Loucy (cell line): ENCODE measurements around the gene NXNL1.

Source experiments
- H2AFZ ChIP-seq: fragments of 200-600 bp; sonication (generic); 2 replicates; pipeline ENCODE4 v1.6.0; 2016; ENCODE audit warnings: antibody characterized with exemption, mild to moderate bottlenecking, low read length, moderate library complexity
- H3F3A ChIP-seq: fragments of 200-600 bp; 2 replicates; pipeline ENCODE4 v1.6.0; 2016; ENCODE audit warnings: antibody characterized with exemption, low read depth, mild to moderate bottlenecking
- H3K27me3 ChIP-seq: fragments of 200-600 bp; sonication (generic); 2 replicates; pipeline ENCODE4 v1.6.1; 2014; ENCODE audit warnings: low read length, mild to moderate bottlenecking; ENCODE audit not compliant: insufficient read depth, poor library complexity, severe bottlenecking
- H3K36me3 ChIP-seq: fragments of 200-600 bp; sonication (generic); 2 replicates; pipeline ENCODE4 v1.6.1; 2016; ENCODE audit warnings: low read length; ENCODE audit not compliant: insufficient read depth
- H3K4me1 ChIP-seq: fragments of 200-600 bp; sonication (generic); 2 replicates; pipeline ENCODE4 v1.5.1; 2014; ENCODE audit warnings: low read length, mild to moderate bottlenecking; ENCODE audit not compliant: insufficient read depth, poor library complexity, severe bottlenecking
- H3K4me2 ChIP-seq: fragments of 200-600 bp; sonication (generic); 2 replicates; pipeline ENCODE4 v1.6.0; 2014; ENCODE audit warnings: antibody characterized with exemption, low read length, low read depth, mild to moderate bottlenecking; ENCODE audit not compliant: poor library complexity, severe bottlenecking
- H3K4me3 ChIP-seq: fragments of 200-600 bp; sonication (generic); 2 replicates; pipeline ENCODE4 v1.5.1; 2014; ENCODE audit warnings: low read length, mild to moderate bottlenecking, mixed read lengths; ENCODE audit not compliant: poor library complexity, severe bottlenecking
- H3K79me2 ChIP-seq: fragments of 200-600 bp; sonication (generic); 2 replicates; pipeline ENCODE4 v1.6.1; 2014; ENCODE audit warnings: low read length; ENCODE audit not compliant: insufficient read depth
- H3K9ac ChIP-seq: fragments of 200-600 bp; sonication (generic); 2 replicates; pipeline ENCODE4 v1.6.0; 2014; ENCODE audit warnings: mild to moderate bottlenecking, low read depth, low read length, moderate library complexity; ENCODE audit not compliant: poor library complexity, severe bottlenecking
- H3K9me2 ChIP-seq: fragments of 200-600 bp; sonication (generic); replicated peaks from 2 replicates; pipeline ENCODE4 v1.6.1; 2016; ENCODE audit warnings: low read depth, low read length, mixed read lengths
- H3K9me3 ChIP-seq: fragments of 200-600 bp; sonication (generic); 2 replicates; pipeline ENCODE4 v1.6.1; 2014; ENCODE audit warnings: mild to moderate bottlenecking, antibody characterized with exemption, low read length, low read depth; ENCODE audit not compliant: insufficient read depth
- H4K20me1 ChIP-seq: fragments of 200-600 bp; sonication (generic); 2 replicates; pipeline ENCODE4 v1.6.0; 2014; ENCODE audit warnings: antibody characterized with exemption, low read length, mild to moderate bottlenecking; ENCODE audit not compliant: insufficient read depth, poor library complexity, severe bottlenecking
- EZH2phosphoT487 ChIP-seq: fragments of 200-600 bp; IDR thresholded peaks from 2 replicates; pipeline ENCODE4 v1.6.1; 2018; ENCODE audit warnings: antibody characterized with exemption, mild to moderate bottlenecking, moderate library complexity, borderline replicate concordance
- TF ChIP-seq, protein P1 (sequence below): fragments of 200-600 bp; sonication (generic); conservative IDR thresholded peaks from 2 replicates; pipeline ENCODE4 v1.5.1; 2014; ENCODE audit warnings: mild to moderate bottlenecking, antibody characterized with exemption, low read length

The NXNL1 gene

GRCh38 chr19:17504456-17504855 lies 43.7 kb upstream of the NXNL1 start:
- Histone ChIP-seq H3K9me3 (no peaks in the 10 kb centered on the region), H3F3A (no peaks in the 10 kb centered on the region), H2AFZ (no peak overlapping the region), H3K4me2 (no peak overlapping the region), H3K79me2 (peaks cover 17% of the 10 kb centered on the region), H3K4me1 (peaks cover 15% of the 10 kb centered on the region), H3K27me3 (no peaks in the 10 kb centered on the region), H3K9me2 (no peaks in the 10 kb centered on the region), H4K20me1 (peaks cover 3% of the 10 kb centered on the region), H3K4me3 (no peak overlapping the region), H3K36me3 (no peaks in the 10 kb centered on the region), H3K9ac (no peak overlapping the region)
- TF ChIP-seq, protein P1, sequence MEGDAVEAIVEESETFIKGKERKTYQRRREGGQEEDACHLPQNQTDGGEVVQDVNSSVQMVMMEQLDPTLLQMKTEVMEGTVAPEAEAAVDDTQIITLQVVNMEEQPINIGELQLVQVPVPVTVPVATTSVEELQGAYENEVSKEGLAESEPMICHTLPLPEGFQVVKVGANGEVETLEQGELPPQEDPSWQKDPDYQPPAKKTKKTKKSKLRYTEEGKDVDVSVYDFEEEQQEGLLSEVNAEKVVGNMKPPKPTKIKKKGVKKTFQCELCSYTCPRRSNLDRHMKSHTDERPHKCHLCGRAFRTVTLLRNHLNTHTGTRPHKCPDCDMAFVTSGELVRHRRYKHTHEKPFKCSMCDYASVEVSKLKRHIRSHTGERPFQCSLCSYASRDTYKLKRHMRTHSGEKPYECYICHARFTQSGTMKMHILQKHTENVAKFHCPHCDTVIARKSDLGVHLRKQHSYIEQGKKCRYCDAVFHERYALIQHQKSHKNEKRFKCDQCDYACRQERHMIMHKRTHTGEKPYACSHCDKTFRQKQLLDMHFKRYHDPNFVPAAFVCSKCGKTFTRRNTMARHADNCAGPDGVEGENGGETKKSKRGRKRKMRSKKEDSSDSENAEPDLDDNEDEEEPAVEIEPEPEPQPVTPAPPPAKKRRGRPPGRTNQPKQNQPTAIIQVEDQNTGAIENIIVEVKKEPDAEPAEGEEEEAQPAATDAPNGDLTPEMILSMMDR = no peak
- TF ChIP-seq EZH2phosphoT487 = no peak

DNA sequence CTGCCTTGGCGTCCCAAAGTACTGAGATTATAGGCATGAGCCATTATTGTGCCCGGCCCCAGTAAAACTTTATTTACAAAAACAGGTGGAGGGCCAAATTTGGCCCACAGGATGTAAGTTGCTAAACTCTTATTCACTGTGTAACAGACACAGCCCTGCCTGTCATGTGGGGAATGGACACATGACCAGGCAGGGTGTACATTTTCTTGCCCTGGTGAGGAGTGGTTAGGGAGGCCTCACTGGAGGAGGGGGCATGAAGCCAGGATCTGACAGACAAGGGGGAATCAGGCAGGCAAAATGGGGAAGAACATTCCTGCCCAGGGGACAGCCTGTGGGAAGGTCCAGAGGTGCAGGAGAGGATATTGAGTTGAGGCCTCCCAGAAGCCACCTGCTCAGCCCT lies 43.3 kb upstream of the NXNL1 start:
- TF ChIP-seq, protein P1 = no peak
- H3K4me1 ChIP-seq = peaks cover 16% of the 10 kb centered on the region
- H4K20me1 ChIP-seq = peaks cover 3% of the 10 kb centered on the region
- peaks cover 13% of the 10 kb centered on the region; the same call in 1 of the 2 replicates for H3K79me2 ChIP-seq
- no peaks in the 10 kb centered on the region for H3K27me3 ChIP-seq
- H3K9me3 ChIP-seq = no peaks in the 10 kb centered on the region
- H3K9ac ChIP-seq = no peak overlapping the region
- H3F3A ChIP-seq = no peaks in the 10 kb centered on the region
- no peak overlapping the region for H2AFZ ChIP-seq
- H3K4me3 ChIP-seq = no peak overlapping the region
- no peak overlapping the region for H3K4me2 ChIP-seq
- H3K36me3 ChIP-seq = no peaks in the 10 kb centered on the region
- no peaks in the 10 kb centered on the region for H3K9me2 ChIP-seq

- H3K9me2 ChIP-seq = no peaks in the 10 kb centered on the region
- H3K4me2 ChIP-seq = no peak overlapping the region
- H3K27me3 ChIP-seq = no peaks in the 10 kb centered on the region
- H3K9me3 ChIP-seq = no peaks in the 10 kb centered on the region
- H3K4me1 ChIP-seq = peaks cover 16% of the 10 kb centered on the region
- H4K20me1 ChIP-seq = no peaks in the 10 kb centered on the region
- TF ChIP-seq, protein P1 = no peak
- TF ChIP-seq EZH2phosphoT487 = no peak
- H3K79me2 ChIP-seq = peaks cover 7% of the 10 kb centered on the region; the same call in 1 of the 2 replicates
- no peaks in the 10 kb centered on the region for H3K36me3 ChIP-seq
- no peak overlapping the region for H3K9ac ChIP-seq
- no peak overlapping the region for H2AFZ ChIP-seq
- H3F3A ChIP-seq = no peaks in the 10 kb centered on the region
- H3K4me3 ChIP-seq = no peak overlapping the region
Observed at GRCh38 chr19:17503240-17503639, 42.5 kb upstream of the NXNL1 start.
